DMS53 treated with DMSO at 0.1 percent for 48 hours (cell line): ENCODE results near the gene C12orf56.
"Not testable (repeated sequence)": the region's sequence is repeated elsewhere in the genome, so short reads cannot be mapped to it uniquely, and the experiment has no call there.

ENCODE experiments used
- DNase-seq: peaks from one replicate; lab custom pipeline; 2025; ENCODE audit not compliant: unreplicated experiment; lab: John Stamatoyannopoulos, UW

C12orf56 gene

GRCh38 chr12:64387197-64387816, 3.3 kb downstream of the C12orf56 start:
- DNase-seq: no peak

- DNase-seq: no peak
Observed at GRCh38 chr12:64385468-64385867, 5.1 kb downstream of the C12orf56 start.

GRCh38 chr12:64385019-64385418, 5.5 kb downstream of the C12orf56 start:
- no peak for DNase-seq

GRCh38 chr12:64383675-64384074, 6.9 kb downstream of the C12orf56 start:
- DNase-seq: no peak

GRCh38 chr12:64362721-64363305, 27.7 kb downstream of the C12orf56 start:
- no peak for DNase-seq

GRCh38 chr12:64361173-64361572, 29.4 kb downstream of the C12orf56 start:
- not testable (repeated sequence) for DNase-seq

GRCh38 chr12:64356209-64356608, 34.3 kb downstream of the C12orf56 start:
- DNase-seq: not testable (repeated sequence)

- DNase-seq: no peak
Observed at GRCh38 chr12:64352181-64352580, 38.4 kb downstream of the C12orf56 start.

GRCh38 chr12:64351265-64351664, 39.3 kb downstream of the C12orf56 start:
- DNase-seq: no peak

GRCh38 chr12:64347630-64348029, 42.9 kb downstream of the C12orf56 start:
- DNase-seq: no peak

GRCh38 chr12:64344631-64345030, 45.9 kb downstream of the C12orf56 start:
- DNase-seq: not testable (repeated sequence)

- not testable (repeated sequence) for DNase-seq
Observed at GRCh38 chr12:64340546-64340945, 50.0 kb downstream of the C12orf56 start.

GRCh38 chr12:64335886-64336466, 54.6 kb downstream of the C12orf56 start:
- no peak for DNase-seq

- DNase-seq: no peak
Observed at GRCh38 chr12:64332938-64333337, 57.6 kb downstream of the C12orf56 start.

- DNase-seq: no peak
Observed at GRCh38 chr12:64332296-64332695, 58.3 kb downstream of the C12orf56 start.

GRCh38 chr12:64329031-64329710, 61.4 kb downstream of the C12orf56 start:
- not testable (repeated sequence) for DNase-seq

- DNase-seq: no peak
Observed at GRCh38 chr12:64325055-64325454, 65.5 kb downstream of the C12orf56 start.

- no peak for DNase-seq
Observed at GRCh38 chr12:64323476-64324225, 66.9 kb downstream of the C12orf56 start.

GRCh38 chr12:64323006-64323405, 67.6 kb downstream of the C12orf56 start:
- no peak for DNase-seq

- no peak for DNase-seq
Observed at GRCh38 chr12:64320611-64321010, 69.9 kb downstream of the C12orf56 start.

GRCh38 chr12:64319540-64320225, 70.9 kb downstream of the C12orf56 start:
- DNase-seq: not testable (repeated sequence)
